ENCODE data around the gene LEMD3.
A peak's percentile ranks its signal among the peaks of the same experiment; 100 is the strongest.

LEMD3 gene

GRCh38 chr12:65220761-65221160 lies 51.4 kb downstream of the LEMD3 start:
- Histone ChIP-seq H3K9me3 (ENCODE audit: insufficient read depth, low read length, severe bottlenecking) (peaks cover 19% of the 10 kb centered on the region), H3K4me3 (ENCODE audit: low read depth in 1 of 2, low read length in 2 of 2) (no peak overlapping the region), H3K27ac (ENCODE audit: low read length) (no peak overlapping the region), H4K20me1 (ENCODE audit: insufficient read depth, low read length) (no peaks in the 10 kb centered on the region), H3K79me2 (ENCODE audit: insufficient read depth, low read length) (peaks cover 27% of the 10 kb centered on the region), H3K36me3 (ENCODE audit: insufficient read depth, low read length) (peaks cover 71% of the 10 kb centered on the region), H3K9ac (ENCODE audit: low read depth, low read length) (no peak overlapping the region), H3K27me3 (ENCODE audit: insufficient read depth, low read length, poor library complexity) (no peaks in the 10 kb centered on the region), H3K4me2 (ENCODE audit: insufficient read depth, low read length) (no peak overlapping the region), H2AFZ (ENCODE audit: low read depth, low read length) (no peak overlapping the region), H3K4me1 (ENCODE audit: insufficient read depth, low read length) (no peaks in the 10 kb centered on the region)
- no peak for TF ChIP-seq EZH2 (IDR thresholded peaks at IDR 0.05; ENCODE audit: borderline replicate concordance, low read depth, low read length, severe bottlenecking)
- TF ChIP-seq, protein P1, sequence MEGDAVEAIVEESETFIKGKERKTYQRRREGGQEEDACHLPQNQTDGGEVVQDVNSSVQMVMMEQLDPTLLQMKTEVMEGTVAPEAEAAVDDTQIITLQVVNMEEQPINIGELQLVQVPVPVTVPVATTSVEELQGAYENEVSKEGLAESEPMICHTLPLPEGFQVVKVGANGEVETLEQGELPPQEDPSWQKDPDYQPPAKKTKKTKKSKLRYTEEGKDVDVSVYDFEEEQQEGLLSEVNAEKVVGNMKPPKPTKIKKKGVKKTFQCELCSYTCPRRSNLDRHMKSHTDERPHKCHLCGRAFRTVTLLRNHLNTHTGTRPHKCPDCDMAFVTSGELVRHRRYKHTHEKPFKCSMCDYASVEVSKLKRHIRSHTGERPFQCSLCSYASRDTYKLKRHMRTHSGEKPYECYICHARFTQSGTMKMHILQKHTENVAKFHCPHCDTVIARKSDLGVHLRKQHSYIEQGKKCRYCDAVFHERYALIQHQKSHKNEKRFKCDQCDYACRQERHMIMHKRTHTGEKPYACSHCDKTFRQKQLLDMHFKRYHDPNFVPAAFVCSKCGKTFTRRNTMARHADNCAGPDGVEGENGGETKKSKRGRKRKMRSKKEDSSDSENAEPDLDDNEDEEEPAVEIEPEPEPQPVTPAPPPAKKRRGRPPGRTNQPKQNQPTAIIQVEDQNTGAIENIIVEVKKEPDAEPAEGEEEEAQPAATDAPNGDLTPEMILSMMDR (IDR thresholded peaks at IDR 0.05; ENCODE audit: borderline replicate concordance, extremely low read depth, low read length, poor library complexity, severe bottlenecking) = no peak
- ATAC-seq (ENCODE audit: insufficient read depth, low read depth) (no peak), DNase-seq (no peak)

- no peak overlapping the region for H2AFZ ChIP-seq (ENCODE audit: low read depth, low read length)
- DNase-seq = no peak
- peaks cover 14% of the 10 kb centered on the region for H3K9me3 ChIP-seq (ENCODE audit: insufficient read depth, low read length, severe bottlenecking)
- no peak overlapping the region for H3K4me3 ChIP-seq (ENCODE audit: low read depth in 1 of 2, low read length in 2 of 2)
- no peaks in the 10 kb centered on the region for H3K27me3 ChIP-seq (ENCODE audit: insufficient read depth, low read length, poor library complexity)
- H3K4me1 ChIP-seq (ENCODE audit: insufficient read depth, low read length) = no peaks in the 10 kb centered on the region
- no peak overlapping the region for H3K27ac ChIP-seq (ENCODE audit: low read length)
- TF ChIP-seq EZH2 (IDR thresholded peaks at IDR 0.05; ENCODE audit: borderline replicate concordance, low read depth, low read length, severe bottlenecking) = no peak
- TF ChIP-seq, protein P1 (IDR thresholded peaks at IDR 0.05; ENCODE audit: borderline replicate concordance, extremely low read depth, low read length, poor library complexity, severe bottlenecking) = no peak
- peaks cover 35% of the 10 kb centered on the region for H3K36me3 ChIP-seq (ENCODE audit: insufficient read depth, low read length)
- no peak for ATAC-seq (ENCODE audit: insufficient read depth, low read depth)
- H3K9ac ChIP-seq (ENCODE audit: low read depth, low read length) = no peak overlapping the region
- peaks cover 30% of the 10 kb centered on the region for H3K79me2 ChIP-seq (ENCODE audit: insufficient read depth, low read length)
- H3K4me2 ChIP-seq (ENCODE audit: insufficient read depth, low read length) = no peak overlapping the region
- H4K20me1 ChIP-seq (ENCODE audit: insufficient read depth, low read length) = peaks cover 6% of the 10 kb centered on the region; the same call in 1 of the 2 replicates
Measured at GRCh38 chr12:65229441-65229840, 60.1 kb downstream of the LEMD3 start.

DNA sequence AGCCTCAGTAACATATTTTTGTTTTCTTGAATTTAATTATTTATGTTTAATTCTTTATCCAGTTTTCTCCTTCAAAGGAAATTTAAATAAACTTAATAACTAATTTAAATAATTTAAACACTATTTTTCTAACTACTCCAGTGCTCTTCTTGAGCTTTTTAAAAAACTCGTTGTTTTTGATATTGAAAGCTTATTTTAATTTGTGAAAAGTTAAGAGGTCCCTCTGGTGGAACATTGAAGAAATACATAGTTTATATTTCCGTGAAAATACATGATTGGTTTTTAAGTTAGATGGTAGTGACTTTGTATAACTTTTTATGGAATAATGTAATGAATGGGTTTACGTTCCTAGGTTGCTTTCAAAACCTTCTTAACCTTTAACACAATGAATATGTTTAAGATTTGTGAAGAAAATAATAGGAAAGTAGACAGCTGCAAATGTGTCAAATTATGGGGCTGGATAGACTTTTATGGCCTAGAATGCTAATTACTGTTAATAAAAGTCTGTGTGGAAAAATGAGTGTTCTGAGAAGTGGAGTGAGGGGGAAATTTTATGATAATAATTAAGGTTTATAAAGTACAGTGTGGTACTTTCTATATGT lies 63.2 kb downstream of the LEMD3 start:
- H3K27me3 ChIP-seq (ENCODE audit: insufficient read depth, low read length, poor library complexity) = no peaks in the 10 kb centered on the region
- H3K9ac ChIP-seq (ENCODE audit: low read depth, low read length) = no peak overlapping the region
- DNase-seq (no peak), ATAC-seq (ENCODE audit: insufficient read depth, low read depth) (no peak)
- peaks cover 6% of the 10 kb centered on the region; the same call in 1 of the 2 replicates for H4K20me1 ChIP-seq (ENCODE audit: insufficient read depth, low read length)
- no peak overlapping the region for H3K4me2 ChIP-seq (ENCODE audit: insufficient read depth, low read length)
- H3K4me1 ChIP-seq (ENCODE audit: insufficient read depth, low read length) = no peaks in the 10 kb centered on the region
- no peak overlapping the region for H2AFZ ChIP-seq (ENCODE audit: low read depth, low read length)
- H3K79me2 ChIP-seq (ENCODE audit: insufficient read depth, low read length) = peaks cover 29% of the 10 kb centered on the region
- TF ChIP-seq EZH2 (IDR thresholded peaks at IDR 0.05; ENCODE audit: borderline replicate concordance, low read depth, low read length, severe bottlenecking) = no peak
- TF ChIP-seq, protein P1 (IDR thresholded peaks at IDR 0.05; ENCODE audit: borderline replicate concordance, extremely low read depth, low read length, poor library complexity, severe bottlenecking) = peak; percentile 53
- no peak overlapping the region for H3K27ac ChIP-seq (ENCODE audit: low read length)
- H3K36me3 ChIP-seq (ENCODE audit: insufficient read depth, low read length) = peaks cover 24% of the 10 kb centered on the region
- H3K9me3 ChIP-seq (ENCODE audit: insufficient read depth, low read length, severe bottlenecking) = peaks cover 14% of the 10 kb centered on the region
- H3K4me3 ChIP-seq (ENCODE audit: low read depth in 1 of 2, low read length in 2 of 2) = no peak overlapping the region

Data from DND-41 (cell line).